ENCODE results near the gene TMEM132C.

GRCh38 chr12:128339126-128339520, 72.2 kb downstream of the TMEM132C start:
- no peak for TF ChIP-seq POLR2AphosphoS5 (IDR thresholded peaks at IDR 0.05; ENCODE audit: low read depth, low read length)
- no peak for TF ChIP-seq REST (IDR thresholded peaks at IDR 0.05; ENCODE audit: insufficient read depth in 1 of 2, low read depth in 2 of 2, low read length in 2 of 2)
- TF ChIP-seq TAF1 (IDR thresholded peaks at IDR 0.05; ENCODE audit: borderline replicate concordance, insufficient read depth, low read length) = no peak
- TF ChIP-seq SIN3A (IDR thresholded peaks at IDR 0.05; ENCODE audit: borderline replicate concordance, insufficient read depth, low read length) = no peak
- TF ChIP-seq FOXP2 (optimal IDR thresholded peaks at IDR 0.05; ENCODE audit: borderline replicate concordance, extremely low read depth, extremely low read length, insufficient read depth) = no peak
